HG03060 (cell line): ENCODE data around the gene PRKCA.
"Not testable (repeated sequence)": the region's sequence is repeated elsewhere in the genome, so short reads cannot be mapped to it uniquely, and the experiment has no call there.

Experiments used
- ATAC-seq: cut with Tn5 transposase; IDR thresholded peaks from one replicate; pipeline ENCODE4 v1.9.1; 2021; ENCODE audit warnings: low read depth, moderate number of reproducible peaks; ENCODE audit not compliant: unreplicated experiment

PRKCA gene

GRCh38 chr17:66451188-66452149, 149.1 kb downstream of the PRKCA start:
- no peak for ATAC-seq

GRCh38 chr17:66455060-66455459, 152.6 kb downstream of the PRKCA start:
- ATAC-seq = no peak

GRCh38 chr17:66457499-66457898, 155.1 kb downstream of the PRKCA start:
- ATAC-seq = not testable (repeated sequence)

- no peak for ATAC-seq
Measured at GRCh38 chr17:66458782-66459181, 156.4 kb downstream of the PRKCA start.

GRCh38 chr17:66459811-66460270, 157.4 kb downstream of the PRKCA start:
- ATAC-seq = no peak

- no peak for ATAC-seq
Measured at GRCh38 chr17:66460558-66460957, 158.1 kb downstream of the PRKCA start.

GRCh38 chr17:66461343-66461995, 159.1 kb downstream of the PRKCA start:
- ATAC-seq = no peak

GRCh38 chr17:66462010-66462409, 159.6 kb downstream of the PRKCA start:
- no peak for ATAC-seq

- ATAC-seq = no peak
Measured at GRCh38 chr17:66464921-66465320, 162.5 kb downstream of the PRKCA start.

GRCh38 chr17:66465701-66466100, 163.3 kb downstream of the PRKCA start:
- no peak for ATAC-seq

GRCh38 chr17:66466106-66466820, 163.8 kb downstream of the PRKCA start:
- no peak for ATAC-seq

- ATAC-seq = no peak
Measured at GRCh38 chr17:66466840-66467367, 164.5 kb downstream of the PRKCA start.

GRCh38 chr17:66467766-66468165, 165.4 kb downstream of the PRKCA start:
- ATAC-seq = no peak

GRCh38 chr17:66468241-66469087, 166.1 kb downstream of the PRKCA start:
- no peak for ATAC-seq

- no peak for ATAC-seq
Measured at GRCh38 chr17:66469088-66469442, 166.7 kb downstream of the PRKCA start.

GRCh38 chr17:66469461-66469860, 167.0 kb downstream of the PRKCA start:
- ATAC-seq = no peak

GRCh38 chr17:66469890-66470289, 167.5 kb downstream of the PRKCA start:
- no peak for ATAC-seq

- no peak for ATAC-seq
Measured at GRCh38 chr17:66472123-66472522, 169.7 kb downstream of the PRKCA start.

- ATAC-seq = no peak
Measured at GRCh38 chr17:66474258-66474657, 171.8 kb downstream of the PRKCA start.
